ENCODE measurements around the gene NIPAL4.
"Not testable (repeated sequence)": the region's sequence is repeated elsewhere in the genome, so short reads cannot be mapped to it uniquely, and the experiment has no call there.

DNA sequence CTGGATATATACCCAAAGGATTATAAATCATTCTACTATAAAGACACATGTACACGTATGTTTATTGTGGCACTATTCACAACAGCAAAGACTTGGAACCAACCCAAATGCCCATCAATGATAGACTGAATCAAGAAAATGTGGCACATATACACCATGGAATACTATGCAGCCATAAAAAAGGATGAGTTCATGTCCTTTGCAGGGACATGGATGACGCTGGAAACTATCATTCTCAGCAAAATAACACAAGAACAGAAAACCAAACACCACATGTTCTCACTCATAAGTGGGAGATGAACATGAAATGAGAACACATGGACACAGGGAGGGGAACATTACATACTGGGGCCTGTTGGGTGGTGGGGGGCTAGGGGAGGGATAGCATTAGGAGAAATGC is 22.7 kb downstream of the NIPAL4 start:
- not testable (repeated sequence) for TF ChIP-seq SMC3 (conservative IDR thresholded peaks at IDR 0.05; ENCODE audit: poor library complexity)
- TF ChIP-seq, protein P1, sequence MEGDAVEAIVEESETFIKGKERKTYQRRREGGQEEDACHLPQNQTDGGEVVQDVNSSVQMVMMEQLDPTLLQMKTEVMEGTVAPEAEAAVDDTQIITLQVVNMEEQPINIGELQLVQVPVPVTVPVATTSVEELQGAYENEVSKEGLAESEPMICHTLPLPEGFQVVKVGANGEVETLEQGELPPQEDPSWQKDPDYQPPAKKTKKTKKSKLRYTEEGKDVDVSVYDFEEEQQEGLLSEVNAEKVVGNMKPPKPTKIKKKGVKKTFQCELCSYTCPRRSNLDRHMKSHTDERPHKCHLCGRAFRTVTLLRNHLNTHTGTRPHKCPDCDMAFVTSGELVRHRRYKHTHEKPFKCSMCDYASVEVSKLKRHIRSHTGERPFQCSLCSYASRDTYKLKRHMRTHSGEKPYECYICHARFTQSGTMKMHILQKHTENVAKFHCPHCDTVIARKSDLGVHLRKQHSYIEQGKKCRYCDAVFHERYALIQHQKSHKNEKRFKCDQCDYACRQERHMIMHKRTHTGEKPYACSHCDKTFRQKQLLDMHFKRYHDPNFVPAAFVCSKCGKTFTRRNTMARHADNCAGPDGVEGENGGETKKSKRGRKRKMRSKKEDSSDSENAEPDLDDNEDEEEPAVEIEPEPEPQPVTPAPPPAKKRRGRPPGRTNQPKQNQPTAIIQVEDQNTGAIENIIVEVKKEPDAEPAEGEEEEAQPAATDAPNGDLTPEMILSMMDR (IDR thresholded peaks at IDR 0.05; ENCODE audit: poor library complexity, severe bottlenecking): not testable (repeated sequence)
